ENCODE data around the gene EIPR1.
"Not testable (repeated sequence)": the region's sequence is repeated elsewhere in the genome, so short reads cannot be mapped to it uniquely, and the experiment has no call there.

EIPR1 gene

DNA sequence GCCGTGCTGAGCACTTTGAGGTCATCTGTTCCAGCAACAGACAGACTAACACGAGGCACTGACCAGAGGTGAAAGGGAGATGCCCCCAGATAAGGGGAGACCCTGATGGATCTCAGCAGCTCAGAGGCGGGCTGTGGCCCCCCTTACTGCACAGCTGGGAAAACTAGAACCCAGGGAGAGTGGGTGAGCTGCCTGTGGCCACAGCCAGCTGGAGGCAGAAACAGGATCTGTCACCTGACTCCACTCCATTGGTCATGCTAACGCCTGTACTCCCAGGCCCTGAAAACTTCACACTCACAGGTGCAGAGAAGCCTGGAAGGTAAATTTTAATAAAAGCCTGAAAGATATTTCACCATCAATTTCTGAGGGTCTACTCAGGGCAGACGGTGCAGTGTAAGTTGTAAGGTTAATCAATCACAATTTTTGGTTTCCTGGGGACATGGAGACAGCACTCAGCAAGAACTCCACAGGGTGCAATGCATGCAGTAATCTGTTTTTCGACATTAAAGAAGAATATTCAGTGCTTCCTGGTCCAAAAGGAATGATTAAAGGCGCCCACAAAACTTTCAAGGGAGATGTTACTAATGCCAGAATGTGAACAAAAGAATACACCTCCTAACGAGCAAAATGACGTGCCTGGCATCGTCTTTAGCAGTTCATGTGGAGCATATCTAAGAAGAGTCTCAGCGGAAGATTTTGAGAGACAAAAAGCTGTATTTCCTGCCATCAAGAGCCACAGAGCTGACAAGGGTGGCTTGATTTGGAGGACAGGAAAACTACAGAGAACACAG is 173.4 kb downstream of the EIPR1 start:
- no peak for DNase-seq

DNA sequence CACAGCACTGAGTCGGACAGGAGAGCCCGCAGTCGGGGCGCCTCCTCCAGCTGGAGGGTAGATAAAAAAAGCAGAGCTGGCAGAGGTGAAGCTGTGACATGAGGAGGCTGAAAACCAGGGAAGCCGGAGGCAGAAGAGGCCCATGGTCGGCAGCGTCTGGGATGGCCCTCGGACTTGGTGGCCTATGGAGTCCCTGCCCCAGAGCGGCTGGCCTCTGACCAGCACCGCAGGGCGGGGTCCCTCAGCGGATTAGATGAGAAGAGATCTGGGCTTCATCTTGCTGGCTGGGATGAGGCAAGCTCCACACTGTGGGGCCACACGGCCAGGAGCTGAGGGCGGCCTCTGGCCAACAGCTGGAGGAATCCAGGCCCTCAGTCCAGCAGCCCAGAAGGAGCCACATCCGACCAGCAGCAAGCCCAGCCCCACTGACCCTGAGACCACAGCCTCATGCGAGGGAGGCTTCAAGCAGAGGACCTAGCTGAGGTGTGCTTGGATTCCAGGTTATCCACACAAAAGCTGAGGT is 174.1 kb downstream of the EIPR1 start:
- no peak for DNase-seq

DNA sequence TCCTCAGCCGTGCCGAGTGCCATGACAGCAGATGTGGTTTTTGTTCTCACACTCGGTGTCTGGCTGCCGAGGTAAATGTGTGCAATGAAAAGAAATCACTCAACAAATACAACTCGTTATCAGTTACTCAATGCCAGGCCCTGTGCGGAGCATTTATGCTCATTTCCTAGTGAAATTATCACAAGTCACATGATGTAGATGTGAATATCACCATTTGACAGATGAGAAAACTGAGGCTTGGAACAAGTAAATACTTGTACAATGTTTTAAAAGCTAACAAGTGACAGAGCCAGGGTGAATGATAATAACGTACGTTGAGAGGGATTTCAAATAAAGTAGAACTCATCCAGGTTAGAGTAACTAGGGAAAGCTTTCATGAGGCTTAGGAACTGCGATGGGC is 174.7 kb downstream of the EIPR1 start:
- no peak for DNase-seq

DNA sequence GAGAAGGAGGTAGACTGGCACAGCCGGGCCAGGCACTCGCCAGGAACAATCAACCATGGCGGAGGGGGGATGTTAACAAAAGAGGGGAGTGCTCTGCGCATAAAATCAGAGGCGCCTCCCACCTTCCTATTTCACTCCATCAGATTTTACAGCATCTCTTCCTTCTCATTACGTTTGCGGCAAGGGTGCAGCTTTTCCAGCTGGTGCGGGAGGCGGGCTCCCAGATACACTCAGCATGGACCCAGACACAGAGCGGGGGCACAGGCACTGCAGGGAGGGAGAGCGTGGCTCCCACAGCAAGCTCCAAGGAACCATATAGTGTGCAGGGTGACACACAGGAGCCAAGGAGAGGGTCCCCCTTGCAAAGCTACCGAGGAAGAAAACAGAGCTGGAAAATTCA is 176.3 kb downstream of the EIPR1 start:
- DNase-seq, result no peak

DNA sequence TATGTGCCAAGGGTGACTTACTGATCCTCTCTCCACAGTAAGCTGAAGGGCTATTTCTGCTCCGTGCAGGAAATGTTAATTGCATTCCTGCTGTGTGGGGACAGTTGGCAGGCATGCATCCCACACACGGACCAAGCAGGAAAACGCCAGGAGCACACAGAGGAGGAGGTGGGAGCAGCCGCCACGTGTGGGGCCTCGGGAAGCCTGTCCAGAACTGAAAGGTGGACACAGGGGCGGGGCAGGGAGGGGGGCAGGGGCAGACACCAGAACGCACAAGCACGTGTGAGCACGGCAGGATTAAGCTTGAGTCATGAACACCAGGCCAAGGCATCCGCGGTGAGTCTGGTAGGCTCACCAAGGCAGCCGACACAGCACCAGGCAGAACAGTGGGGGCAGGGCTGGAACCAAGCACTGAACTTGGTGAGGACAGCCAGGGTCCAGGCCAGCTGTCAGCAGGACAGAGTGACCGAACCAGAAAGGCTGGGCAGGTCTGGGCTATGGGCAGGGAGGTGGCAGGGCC is 177.1 kb downstream of the EIPR1 start:
- DNase-seq, result no peak

DNA sequence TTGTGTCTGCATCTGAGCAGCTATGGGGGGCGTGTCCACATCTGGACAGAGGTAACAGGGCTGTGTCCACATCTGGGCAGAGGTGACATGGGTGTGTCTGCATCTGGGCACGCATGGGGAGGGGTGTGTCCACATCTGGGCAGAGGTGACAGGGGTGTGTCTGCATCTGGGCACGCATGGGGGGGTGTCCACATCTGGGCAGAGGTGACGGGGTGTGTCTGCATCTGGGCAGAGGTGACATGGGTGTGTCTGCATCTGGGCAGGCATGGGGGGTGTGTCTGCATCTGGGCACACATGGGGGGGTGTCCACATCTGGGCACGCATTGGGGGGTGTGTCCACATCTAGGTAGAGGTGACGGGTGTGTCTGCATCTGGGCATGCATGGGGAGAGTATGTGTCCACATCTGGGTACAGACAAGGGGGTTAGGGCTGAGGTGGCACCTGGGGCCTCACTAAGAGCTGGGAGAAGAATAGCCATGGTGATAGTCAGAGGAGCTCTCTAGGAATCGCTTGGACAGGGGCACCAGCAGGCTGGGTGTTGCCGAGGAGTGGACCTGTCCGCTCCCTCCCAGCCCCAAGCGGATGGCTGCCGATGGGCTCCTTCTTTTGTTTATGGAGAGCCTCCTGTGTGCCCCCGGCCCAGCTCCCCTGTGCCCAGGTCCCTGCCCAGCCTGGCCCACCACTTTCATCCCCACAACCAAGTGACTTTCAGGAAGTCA is 177.8 kb downstream of the EIPR1 start:
- DNase-seq, result no peak

DNA sequence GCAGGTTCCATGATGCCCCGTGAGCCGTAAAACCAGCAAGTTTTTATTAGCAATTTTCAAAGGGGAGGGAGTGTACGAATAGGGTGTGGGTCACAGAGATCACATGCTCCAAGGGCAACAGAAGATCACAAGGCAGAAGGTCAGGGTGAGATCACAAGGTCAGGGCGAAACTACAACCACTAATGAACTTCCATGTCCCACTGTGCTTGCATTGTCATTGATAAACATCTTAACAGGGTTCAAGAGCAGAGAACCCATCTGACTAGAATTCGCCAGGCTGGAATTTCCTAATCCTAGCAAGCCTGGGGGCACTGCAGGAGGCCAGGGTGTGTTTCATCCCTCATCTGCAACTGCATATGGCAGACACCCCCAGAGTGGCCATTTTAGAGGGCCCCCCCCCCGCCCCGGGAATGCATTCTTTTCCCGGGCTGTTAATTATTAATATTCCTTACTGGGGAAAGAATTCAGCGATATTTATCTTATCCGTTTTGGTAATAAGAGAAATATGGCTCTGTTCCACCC is 178.9 kb downstream of the EIPR1 start:
- not testable (repeated sequence) for DNase-seq

DNA sequence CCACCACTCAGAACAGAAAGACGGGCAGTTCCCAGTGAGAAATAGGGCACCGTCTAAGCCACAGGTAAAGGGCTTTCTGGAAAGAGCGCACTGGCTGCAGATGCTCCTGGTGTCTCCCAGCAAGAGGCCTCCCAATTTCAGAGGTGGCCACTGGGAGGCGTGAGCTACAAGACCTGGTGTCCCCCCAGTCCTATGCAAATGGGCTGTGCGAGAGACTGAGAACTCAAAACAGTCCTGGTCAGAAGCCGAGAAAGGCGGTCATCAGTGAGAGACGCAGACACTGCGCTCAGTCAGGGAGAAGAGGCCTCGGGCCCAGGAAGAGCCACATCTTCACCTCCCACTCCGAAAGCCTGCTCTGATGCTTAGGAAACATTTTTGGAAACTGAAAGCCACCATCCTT is 179.5 kb downstream of the EIPR1 start:
- no peak for DNase-seq

DNA sequence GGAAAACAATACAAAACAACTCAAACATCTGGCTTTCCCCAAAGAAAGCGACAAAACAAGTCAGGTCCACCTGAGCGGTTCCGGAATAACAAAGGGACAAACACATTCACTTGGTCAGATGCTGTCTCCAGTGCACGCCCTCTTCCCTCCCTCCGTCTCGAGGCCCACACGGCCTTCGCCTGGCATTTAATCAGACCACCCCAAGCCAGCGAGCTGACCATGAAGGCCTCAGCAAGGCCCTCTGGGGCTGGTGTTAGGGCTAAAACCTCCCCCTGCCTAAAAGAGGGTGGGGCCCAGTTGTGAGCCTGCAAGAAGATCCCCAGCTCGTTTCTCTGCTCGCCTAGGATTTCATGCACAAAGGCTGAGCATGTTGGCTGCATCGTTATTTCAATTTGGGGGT is 180.3 kb downstream of the EIPR1 start:
- DNase-seq, result no peak

DNA sequence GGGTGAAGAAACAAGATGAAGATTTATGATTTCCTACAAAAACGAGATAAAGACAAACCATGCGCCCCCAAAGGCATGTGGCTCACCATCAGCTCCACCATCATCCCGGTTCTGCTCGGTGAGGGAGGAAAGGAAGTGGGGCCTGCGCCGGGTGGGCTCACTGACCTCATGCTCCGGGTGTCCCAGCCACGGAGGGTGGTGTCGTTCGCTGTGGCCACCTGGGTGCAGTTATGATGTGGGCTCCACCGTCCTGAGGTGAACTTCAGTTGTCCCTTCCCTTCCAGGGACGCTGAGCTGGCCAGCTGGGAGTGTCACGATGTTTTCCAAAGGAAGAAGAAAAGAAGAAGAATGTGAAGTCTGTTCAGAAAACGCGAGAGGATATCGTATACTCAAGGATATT is 180.9 kb downstream of the EIPR1 start:
- DNase-seq, result no peak

DNA sequence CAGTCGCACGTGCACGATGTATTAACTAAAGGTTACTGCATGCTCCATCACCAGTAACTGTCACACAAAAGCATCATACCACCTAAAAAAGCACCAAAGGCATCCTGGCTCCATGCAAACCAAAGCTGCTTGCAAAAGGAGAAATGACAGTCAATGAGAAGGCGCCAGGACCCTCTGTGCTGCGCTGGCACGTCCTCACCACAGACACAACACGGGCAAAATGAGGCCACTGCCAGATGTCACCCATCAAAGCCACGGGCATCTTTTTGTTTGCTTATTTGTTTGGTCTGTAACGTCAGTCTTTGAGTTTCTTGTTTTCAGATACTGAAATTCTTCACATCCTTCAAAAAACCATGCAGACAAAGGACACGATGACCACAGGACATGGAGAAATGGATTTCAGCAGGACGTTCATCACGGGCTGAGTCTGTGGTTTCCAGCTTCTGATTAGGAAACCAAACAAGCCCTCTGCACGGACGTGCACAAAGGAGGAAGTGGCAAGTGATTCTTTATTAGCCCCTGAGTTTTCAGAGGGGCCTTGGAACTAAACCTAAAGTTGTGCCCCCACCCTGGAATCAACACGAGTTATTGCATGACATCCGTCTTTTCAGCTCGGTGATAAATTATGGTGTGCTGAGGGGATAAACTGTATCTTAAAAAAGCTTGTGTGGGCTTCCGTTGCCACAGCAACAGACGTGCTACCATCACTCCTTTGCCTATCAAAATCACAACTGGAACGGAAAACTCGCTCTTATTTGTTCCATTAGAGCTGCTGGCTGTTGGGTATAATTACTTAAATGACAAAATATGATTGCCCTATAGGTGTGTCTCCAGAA is 181.8 kb downstream of the EIPR1 start:
- DNase-seq, result no peak

DNA sequence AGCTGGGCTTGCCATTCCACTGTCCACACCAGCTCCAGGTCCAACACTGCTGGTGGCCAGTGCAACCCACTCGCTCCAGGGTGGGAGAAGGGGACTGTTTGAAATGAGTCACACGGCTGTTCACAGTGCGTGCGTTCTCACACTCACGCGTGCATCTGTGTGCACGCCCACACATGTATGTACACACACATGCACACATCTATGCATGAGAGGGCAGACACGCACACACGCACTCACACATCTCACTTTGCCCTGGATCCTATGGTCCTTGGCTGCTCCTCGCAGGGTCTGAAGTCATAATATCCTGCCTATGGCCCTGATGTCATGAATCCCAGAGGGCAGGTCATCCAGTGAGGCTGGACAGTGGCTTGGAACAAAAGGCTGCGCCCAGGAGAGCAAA is 182.8 kb downstream of the EIPR1 start:
- no peak for DNase-seq

DNA sequence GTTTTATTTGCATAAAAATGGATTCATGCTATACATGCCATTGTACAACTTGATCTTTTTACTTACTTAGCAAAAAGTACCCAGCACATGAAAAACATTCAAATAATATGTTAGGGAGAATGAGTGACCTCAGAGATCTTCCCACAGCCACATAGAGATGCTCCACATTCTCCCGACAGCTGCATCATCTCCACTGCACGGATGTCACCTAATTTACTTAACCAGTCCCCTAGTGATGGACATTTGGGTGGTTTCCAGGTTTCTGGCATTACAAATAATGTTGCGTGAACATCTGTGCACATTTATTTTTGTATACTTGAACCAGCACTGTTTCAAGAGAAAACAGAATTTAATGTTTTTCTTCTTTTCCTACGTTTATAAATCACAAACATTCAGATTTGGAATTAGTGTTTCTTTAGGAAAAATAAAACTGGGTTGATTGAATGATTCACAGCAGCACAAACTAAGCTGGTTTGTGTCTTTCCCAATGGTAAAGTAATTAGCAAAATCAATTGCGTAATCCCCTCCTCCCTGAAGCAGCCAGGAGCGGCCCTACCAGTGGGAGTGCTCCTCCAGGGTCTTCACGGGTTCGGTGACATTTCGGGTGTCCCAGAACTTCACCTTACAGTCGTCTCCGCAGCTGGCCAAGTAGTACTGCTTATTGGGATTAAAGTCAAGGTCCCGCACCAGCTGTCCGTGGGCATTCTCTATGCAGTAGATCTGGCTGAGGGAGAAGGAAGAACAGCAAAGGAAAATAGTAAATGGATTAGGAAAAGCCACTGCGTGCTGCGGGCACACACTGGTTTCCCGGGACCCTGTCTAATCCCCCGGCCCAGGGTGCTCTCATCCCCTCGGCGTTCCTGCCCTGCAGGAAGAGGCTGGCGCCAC is 183.9 kb downstream of the EIPR1 start:
- DNase-seq, result no peak

DNA sequence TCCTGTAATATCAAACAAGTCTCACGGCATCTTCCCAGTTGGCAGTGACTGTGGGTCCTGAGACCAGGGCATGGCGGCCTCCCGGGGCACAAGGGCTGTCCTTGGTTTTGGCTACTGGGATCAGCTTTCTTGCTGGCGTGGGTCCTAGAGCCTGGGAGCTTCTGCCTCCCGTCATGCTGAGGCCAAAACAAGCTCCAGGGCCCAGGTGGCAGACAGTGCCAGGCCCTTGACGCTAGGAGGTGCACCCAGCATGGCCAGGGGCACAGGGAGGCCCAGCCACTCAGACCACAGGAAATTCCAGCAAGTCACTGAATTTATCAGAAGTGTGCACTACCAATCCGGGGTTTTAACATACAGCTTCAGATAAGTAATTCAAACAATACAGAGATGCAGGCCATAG is 184.7 kb downstream of the EIPR1 start:
- no peak for DNase-seq

DNA sequence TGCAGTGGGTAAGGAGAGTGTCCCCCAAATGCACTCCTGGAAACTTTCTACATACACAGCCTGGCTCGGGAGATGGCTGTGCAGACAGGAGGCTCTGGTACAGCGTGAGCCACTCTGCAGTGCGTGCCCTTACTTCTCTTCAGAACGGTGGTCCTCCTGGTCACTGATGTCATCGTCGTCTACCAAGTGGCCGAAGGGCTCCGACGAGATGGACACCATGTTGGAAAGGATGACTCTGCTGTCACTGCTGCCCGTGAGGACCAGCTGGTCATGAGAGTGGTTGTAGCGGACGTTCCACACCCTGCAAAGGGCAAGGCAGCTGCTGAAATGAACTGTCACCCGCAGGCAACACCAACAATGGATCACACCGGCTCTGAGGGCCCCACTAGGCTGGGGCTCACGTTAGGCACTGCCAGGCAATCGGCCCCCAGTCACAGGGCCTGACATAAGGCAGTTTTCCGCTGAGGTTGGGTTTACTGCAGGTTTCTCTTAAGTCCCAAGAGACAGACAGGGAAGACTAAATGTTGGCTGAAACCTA is 185.3 kb downstream of the EIPR1 start:
- no peak for DNase-seq

DNA sequence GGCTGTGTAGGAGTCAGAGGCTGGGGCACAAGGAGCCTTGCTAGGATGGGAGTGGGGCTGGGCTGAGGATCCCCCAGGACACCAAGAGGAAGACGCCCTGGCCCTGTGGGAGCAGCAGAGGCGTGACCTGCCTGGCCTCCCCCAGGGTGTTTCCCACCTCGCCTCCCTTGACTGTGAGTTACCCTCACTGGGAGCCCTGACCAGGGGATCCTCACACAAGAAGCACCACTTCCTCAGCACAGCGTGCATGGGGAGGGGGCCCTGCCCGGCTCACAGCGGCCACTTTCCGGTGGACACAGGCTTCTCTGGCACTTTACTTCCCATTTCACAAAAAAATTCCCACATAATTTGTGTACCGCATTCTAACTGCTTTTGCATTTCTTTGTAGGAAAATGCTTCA is 187.7 kb downstream of the EIPR1 start:
- DNase-seq, result no peak

DNA sequence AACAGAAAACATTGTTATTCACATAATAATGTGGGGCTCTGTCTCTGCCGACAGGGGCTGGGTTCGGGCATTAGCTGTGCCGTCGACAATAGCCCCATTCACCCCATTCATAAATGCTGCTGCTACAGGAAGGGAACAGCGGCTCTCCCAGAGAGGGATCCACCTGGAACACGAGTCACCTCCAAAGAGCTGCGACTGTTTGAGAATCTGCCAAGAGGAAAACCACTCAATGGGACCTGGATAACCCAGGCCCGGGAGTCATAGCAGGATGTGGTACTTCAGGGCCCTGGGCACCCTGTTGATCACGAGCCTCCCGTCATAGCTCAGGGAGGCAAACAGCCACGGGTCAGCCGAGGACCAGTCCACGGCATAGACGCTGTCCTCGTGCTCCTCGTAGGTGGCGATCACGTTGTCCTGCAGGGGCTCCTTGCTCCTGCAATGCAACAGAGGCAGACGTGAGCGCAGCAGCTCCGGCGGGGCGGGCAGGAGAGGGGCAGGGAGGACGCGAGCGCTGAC is 188.5 kb downstream of the EIPR1 start:
- DNase-seq, result no peak

DNA sequence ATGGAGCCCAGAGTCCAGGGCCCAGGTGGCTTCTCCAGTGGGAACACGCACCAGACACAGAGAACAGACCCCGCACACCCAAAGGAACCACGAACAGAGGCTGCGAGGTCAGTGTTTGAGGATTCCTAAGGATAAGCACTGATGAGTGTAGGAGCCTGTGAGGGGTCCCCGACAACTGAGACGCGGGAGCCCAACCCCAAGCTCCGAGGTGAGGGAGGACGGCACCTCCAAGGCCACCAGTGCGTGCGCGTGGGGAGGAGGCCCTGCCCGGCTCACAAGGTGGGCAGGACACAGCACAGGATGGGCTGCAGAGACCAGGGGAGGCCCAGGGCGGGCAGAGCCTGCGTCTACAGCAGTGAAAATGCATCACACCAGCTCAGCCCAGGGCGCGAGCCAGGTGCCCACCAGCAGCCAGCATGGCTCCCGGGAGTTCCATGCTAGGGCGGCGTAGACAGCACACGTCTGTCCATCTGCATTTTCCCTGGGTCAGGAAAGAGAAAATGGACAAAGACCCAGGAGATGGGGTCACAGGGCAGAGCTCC is 189.1 kb downstream of the EIPR1 start:
- no peak for DNase-seq

DNA sequence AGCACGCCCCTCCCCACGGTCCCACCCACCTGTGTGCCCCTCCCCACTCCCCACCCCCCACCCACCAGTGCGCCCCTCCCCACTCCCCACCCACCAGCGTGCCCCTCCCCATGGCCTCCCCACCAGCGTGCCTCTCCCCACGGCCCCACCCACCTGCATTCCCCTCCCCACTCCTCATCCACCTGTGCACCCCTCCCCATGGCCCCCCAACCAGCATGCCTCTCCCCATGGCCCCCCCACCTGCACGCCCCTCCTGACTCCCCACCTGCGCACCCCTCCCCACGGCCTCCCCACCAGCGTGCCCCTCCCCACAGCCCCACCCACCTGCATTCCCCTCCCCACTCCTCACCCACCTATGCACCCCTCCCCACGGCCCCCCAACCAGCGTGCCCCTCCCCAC is 190.2 kb downstream of the EIPR1 start:
- DNase-seq, result no peak

DNA sequence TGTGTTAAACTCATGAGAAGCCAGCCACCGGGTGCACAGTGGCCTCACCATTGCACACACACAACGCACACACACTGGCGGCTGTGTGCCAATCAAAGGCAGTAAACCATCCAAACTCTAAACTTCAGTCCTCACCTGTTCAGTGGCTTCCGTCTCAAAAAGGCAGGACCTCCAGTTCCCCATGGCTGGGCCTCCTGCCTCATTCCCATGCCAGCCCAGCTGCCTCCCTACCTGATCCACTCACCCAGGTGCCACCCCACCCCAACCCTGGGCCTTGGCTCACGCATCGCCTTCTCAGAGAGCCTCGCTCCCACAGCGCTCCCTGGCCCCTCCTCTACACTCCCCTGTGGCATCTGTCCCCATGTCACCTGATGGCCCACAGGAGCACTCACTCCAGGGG is 190.9 kb downstream of the EIPR1 start:
- DNase-seq, result no peak

DNA sequence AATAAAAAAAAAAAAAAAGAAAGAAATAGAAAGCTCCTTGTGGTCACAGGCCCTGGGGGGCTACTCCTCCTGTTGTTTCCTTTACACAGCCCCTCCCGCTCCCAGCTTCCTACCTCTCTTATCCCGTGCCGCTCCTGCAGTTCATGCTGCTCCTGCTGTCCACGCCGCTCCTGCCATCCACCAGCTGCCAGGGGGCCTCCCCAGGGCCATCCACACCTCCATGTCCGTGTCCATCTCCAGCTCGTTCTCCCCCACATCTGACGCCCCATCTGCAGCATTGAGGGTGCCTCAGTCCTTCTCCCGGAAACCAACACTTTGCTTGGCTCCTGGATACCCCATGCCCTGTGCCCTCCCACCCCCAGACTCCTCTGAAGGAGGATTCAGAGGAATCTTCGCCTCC is 191.7 kb downstream of the EIPR1 start:
- no peak for DNase-seq
